Neural progenitor cell (in vitro differentiated cells): ENCODE results near the gene TLE3. TPM values are rescaled to one million over a fixed set of nuclear protein-coding genes. Genes with fewer than 3 reads are reported as not detected.
A peak's percentile ranks its signal among the peaks of the same experiment; 100 is the strongest.

Experiments
- DNase-seq: peaks from one replicate; pipeline ENCODE4 v3.0.0-alpha.2; 2016; ENCODE audit warnings: low spot score
- H2AFZ ChIP-seq: fragments of 200-600 bp; sonication (generic); replicated peaks from 2 replicates; pipeline ENCODE4 v1.6.1; 2016; ENCODE audit warnings: antibody characterized with exemption
- H3F3A ChIP-seq: fragments of 200-600 bp; sonication (generic); 2 replicates; pipeline ENCODE4 v1.6.1; 2016; ENCODE audit warnings: antibody characterized with exemption, low read depth
- H3K27ac ChIP-seq: fragments of 200-600 bp; sonication (generic); 2 replicates; pipeline ENCODE4 v1.5.1; 2016; ENCODE audit warnings: mild to moderate bottlenecking
- H3K27me3 ChIP-seq: fragments of 200-600 bp; sonication (generic); 2 replicates; pipeline ENCODE4 v1.6.1; 2016; ENCODE audit warnings: mild to moderate bottlenecking, moderate library complexity
- H3K36me3 ChIP-seq: fragments of 200-600 bp; sonication (generic); 2 replicates; pipeline ENCODE4 v1.5.1; 2016
- H3K4me1 ChIP-seq: fragments of 200-600 bp; sonication (generic); 2 replicates; pipeline ENCODE4 v1.6.1; 2016; ENCODE audit warnings: mixed run types
- H3K4me2 ChIP-seq: fragments of 200-600 bp; sonication (generic); 2 replicates; pipeline ENCODE4 v1.6.1; 2016
- H3K4me3 ChIP-seq: fragments of 200-600 bp; sonication (generic); 2 replicates; pipeline ENCODE4 v1.5.1; 2016
- H3K79me2 ChIP-seq: fragments of 200-600 bp; sonication (generic); 2 replicates; pipeline ENCODE4 v1.6.1; 2016; ENCODE audit warnings: low read depth
- H3K9ac ChIP-seq: fragments of 200-600 bp; sonication (generic); 2 replicates; pipeline ENCODE4 v1.6.1; 2016
- H3K9me3 ChIP-seq: fragments of 200-600 bp; sonication (generic); 2 replicates; pipeline ENCODE4 v1.5.1; 2016; ENCODE audit warnings: low read depth
- H4K20me1 ChIP-seq: fragments of 200-600 bp; sonication (generic); 2 replicates; pipeline ENCODE4 v1.6.1; 2016; ENCODE audit warnings: low read depth
- H3K27ac Mint-ChIP-seq: 3 replicates; pipeline ENCODE4 v1.8.0; 2021; ENCODE audit warnings: mixed read lengths
- H3K27me3 Mint-ChIP-seq: 2 replicates; pipeline ENCODE4 v1.8.0; 2022; ENCODE audit warnings: low read depth, mild to moderate bottlenecking, inconsistent platforms, moderate library complexity, mixed read lengths; ENCODE audit not compliant: insufficient read depth
- H3K36me3 Mint-ChIP-seq: 3 replicates; pipeline ENCODE4 v1.8.0; 2021; ENCODE audit warnings: mixed read lengths
- H3K4me1 Mint-ChIP-seq: 3 replicates; pipeline ENCODE4 v1.8.0; 2021; ENCODE audit warnings: mixed read lengths
- H3K4me3 Mint-ChIP-seq: 3 replicates; pipeline ENCODE4 v1.8.0; 2021; ENCODE audit warnings: mild to moderate bottlenecking, moderate library complexity, mixed read lengths
- H3K9me3 Mint-ChIP-seq: 3 replicates; pipeline ENCODE4 v1.8.0; 2020; ENCODE audit warnings: mixed read lengths
- CTCF ChIP-seq: fragments of 200-600 bp; sonication (generic); IDR thresholded peaks from 2 replicates; pipeline ENCODE4 v1.5.1; 2017; ENCODE audit warnings: antibody characterized with exemption, mild to moderate bottlenecking
- EZH2 ChIP-seq: fragments of 200-600 bp; sonication (generic); IDR thresholded peaks from 2 replicates; pipeline ENCODE4 v1.6.1; 2017; ENCODE audit warnings: antibody characterized with exemption, mild to moderate bottlenecking, moderate library complexity
- EZH2phosphoT487 ChIP-seq: fragments of 200-600 bp; sonication (generic); IDR thresholded peaks from 2 replicates; pipeline ENCODE4 v1.6.1; 2017; ENCODE audit warnings: antibody characterized with exemption
- total RNA-seq: library from RNA; depleted of rRNA; stranded (reverse); fragments of >200 nt; gene quantifications from 2 replicates; pipeline ENCODE4 v1.2.3, GENCODE V29; 2015; ENCODE audit warnings: low replicate concordance

The TLE3 gene
- total RNA-seq, 1 donor from 2014 or later, result 22.1 TPM

DNA sequence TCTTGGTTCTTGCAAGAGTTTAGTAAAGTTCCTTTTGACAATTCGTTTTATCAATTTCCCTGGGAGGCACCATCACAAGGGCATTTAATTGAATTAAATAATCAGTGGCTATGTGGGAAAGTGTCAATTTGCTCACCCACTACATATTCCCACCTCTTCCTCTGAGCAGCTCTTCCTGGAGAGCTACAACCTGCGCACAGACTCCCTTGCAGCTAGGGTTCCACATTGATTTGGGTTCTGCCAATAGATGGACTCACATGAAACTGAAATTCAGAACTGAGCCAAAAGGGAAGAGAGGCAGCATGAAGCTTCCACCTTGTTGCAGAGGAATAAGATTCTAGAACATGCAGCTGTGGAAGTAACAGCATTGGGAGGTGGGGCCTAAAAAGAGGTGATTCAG, 94.8 kb downstream of the TLE3 start:
- no peak overlapping the region for H2AFZ ChIP-seq
- no peak overlapping the region for H3K4me2 ChIP-seq
- no peaks in the 10 kb centered on the region for H3K79me2 ChIP-seq
- Mint-ChIP-seq H3K36me3 (peaks cover 3% of the 10 kb centered on the region), H3K27ac (no peak overlapping the region), H3K9me3 (peaks cover 12% of the 10 kb centered on the region), H3K4me1 (peaks cover 9% of the 10 kb centered on the region), H3K27me3 (peaks cover 16% of the 10 kb centered on the region), H3K4me3 (no peak overlapping the region)
- H3K27me3 ChIP-seq, result no peaks in the 10 kb centered on the region
- H3F3A ChIP-seq, result no peaks in the 10 kb centered on the region
- TF ChIP-seq EZH2, result no peak
- no peak for TF ChIP-seq CTCF
- H3K4me1 ChIP-seq, result no peaks in the 10 kb centered on the region
- no peak for DNase-seq
- H3K36me3 ChIP-seq, result no peaks in the 10 kb centered on the region
- H4K20me1 ChIP-seq, result no peaks in the 10 kb centered on the region
- no peak overlapping the region for H3K27ac ChIP-seq
- no peak overlapping the region for H3K4me3 ChIP-seq
- no peak overlapping the region for H3K9ac ChIP-seq
- no peaks in the 10 kb centered on the region for H3K9me3 ChIP-seq

- Histone ChIP-seq H2AFZ (no peak overlapping the region), H3K4me3 (no peak overlapping the region), H3K79me2 (no peaks in the 10 kb centered on the region), H3K36me3 (no peaks in the 10 kb centered on the region), H3F3A (no peaks in the 10 kb centered on the region), H4K20me1 (no peaks in the 10 kb centered on the region), H3K4me2 (no peak overlapping the region), H3K9me3 (no peaks in the 10 kb centered on the region), H3K27ac (no peak overlapping the region), H3K4me1 (peaks cover 2% of the 10 kb centered on the region), H3K27me3 (no peaks in the 10 kb centered on the region), H3K9ac (no peak overlapping the region)
- peaks cover 17% of the 10 kb centered on the region for H3K27me3 Mint-ChIP-seq
- no peak overlapping the region for H3K4me3 Mint-ChIP-seq
- H3K36me3 Mint-ChIP-seq, result peaks cover 3% of the 10 kb centered on the region
- no peak for DNase-seq
- peaks cover 18% of the 10 kb centered on the region for H3K4me1 Mint-ChIP-seq
- no peak for TF ChIP-seq EZH2
- TF ChIP-seq CTCF, result no peak
- TF ChIP-seq EZH2phosphoT487, result no peak
- H3K9me3 Mint-ChIP-seq, result peaks cover 12% of the 10 kb centered on the region
- no peak overlapping the region for H3K27ac Mint-ChIP-seq
Measured at GRCh38 chr15:70001859-70002258, 95.9 kb downstream of the TLE3 start.

GRCh38 chr15:69999392-70000085, 98.2 kb downstream of the TLE3 start:
- Histone ChIP-seq H3K4me3 (no peak overlapping the region), H3K36me3 (no peaks in the 10 kb centered on the region), H3K9ac (no peak overlapping the region), H3K27me3 (no peaks in the 10 kb centered on the region), H3K79me2 (no peaks in the 10 kb centered on the region), H3F3A (no peaks in the 10 kb centered on the region), H3K4me2 (no peak overlapping the region), H3K27ac (no peak overlapping the region), H3K9me3 (no peaks in the 10 kb centered on the region), H3K4me1 (peaks cover 11% of the 10 kb centered on the region), H4K20me1 (no peaks in the 10 kb centered on the region), H2AFZ (no peak overlapping the region)
- Mint-ChIP-seq H3K27me3 (peaks cover 19% of the 10 kb centered on the region), H3K4me3 (peak overlapping the region; percentile 1), H3K27ac (no peak overlapping the region), H3K9me3 (peaks cover 12% of the 10 kb centered on the region), H3K36me3 (peaks cover 3% of the 10 kb centered on the region), H3K4me1 (peaks cover 26% of the 10 kb centered on the region)
- TF ChIP-seq EZH2phosphoT487, result no peak
- TF ChIP-seq CTCF, result no peak
- DNase-seq, result no peak
